Gastroesophageal sphincter (tissue), 3 donors: ENCODE data around the gene NDRG3.

ENCODE experiments used
- CTCF ChIP-seq, 4 experiments: fragments of 200-600 bp in 2 of 4; fragments of 450-650 bp in 2 of 4; sonication (generic) in 1 of 4; IDR thresholded peaks; one replicate each; pipeline ENCODE4 v1.5.1; 2017 to 2019; ENCODE audit warnings: antibody characterized with exemption in 4 of 4, mild to moderate bottlenecking in 2 of 4, moderate library complexity in 2 of 4
- EP300 ChIP-seq: sonication (generic); formaldehyde crosslinking; IDR thresholded peaks from one replicate; pipeline ENCODE4 v1.6.1; 2017; ENCODE audit warnings: antibody characterized with exemption, mild to moderate bottlenecking
- POLR2A ChIP-seq, 2 donors: fragments of 450-650 bp; IDR thresholded peaks; one replicate each; pipeline ENCODE4 v1.6.1; 2017; ENCODE audit warnings: antibody characterized with exemption in 2 of 2, mild to moderate bottlenecking in 2 of 2, moderate library complexity in 1 of 2
- POLR2AphosphoS5 ChIP-seq: sonication (generic); formaldehyde crosslinking; IDR thresholded peaks from one replicate; pipeline ENCODE4 v1.6.1; 2017; ENCODE audit warnings: antibody characterized with exemption

DNA sequence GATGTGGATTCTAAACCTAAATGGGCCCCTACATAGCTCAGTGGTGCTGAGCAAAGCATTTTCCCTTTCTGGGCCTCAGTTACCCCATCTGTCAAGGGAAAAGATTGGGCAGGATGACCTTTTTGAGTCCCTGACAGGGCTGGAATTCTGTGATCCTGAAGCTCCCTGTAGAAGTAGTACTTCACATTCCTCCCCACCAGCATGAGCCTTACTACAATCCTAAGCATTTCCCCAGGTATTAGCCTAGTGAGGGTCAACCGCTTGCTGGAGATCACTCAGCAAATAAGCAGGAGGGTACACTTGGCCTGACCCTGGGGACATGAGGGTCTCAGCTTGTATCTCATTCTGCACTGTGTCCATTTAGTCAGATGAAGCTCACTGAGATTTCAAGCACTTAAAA is 13.4 kb downstream of the NDRG3 start:
- TF ChIP-seq CTCF (IDR thresholded peaks at IDR 0.05) = no peak
- TF ChIP-seq POLR2A (IDR thresholded peaks at IDR 0.05) = no peak
- TF ChIP-seq POLR2AphosphoS5 = no peak
- no peak for TF ChIP-seq EP300
